ENCODE measurements around the gene GAB2. TPM values are rescaled to one million over a fixed set of nuclear protein-coding genes. Genes with fewer than 3 reads are reported as not detected.

Gene GAB2
- polyA plus RNA-seq, 3 donors, result 2.8 to 39.4 (median 4.4) TPM

DNA sequence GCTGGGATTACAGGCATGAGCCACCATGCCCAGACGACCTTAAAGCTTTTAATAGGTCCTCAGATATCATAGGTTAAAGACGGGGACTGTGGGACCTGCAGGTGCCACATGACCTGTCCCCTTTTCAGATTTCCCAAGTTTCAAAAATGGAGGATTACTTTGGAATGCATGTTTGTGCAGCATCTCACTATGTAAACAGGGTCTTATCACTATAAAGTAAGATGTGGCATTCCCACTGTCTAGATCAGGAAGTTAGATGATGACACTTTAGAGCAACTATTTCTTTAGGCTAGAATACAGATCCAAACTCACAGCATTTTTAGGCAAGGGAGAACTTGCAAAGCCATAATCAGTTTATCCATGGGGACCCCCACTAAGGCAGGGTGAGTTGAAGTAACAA is 136.1 kb downstream of the GAB2 start:
- H3K36me3 Mint-ChIP-seq, result peaks cover 28 to 40% of the 10 kb centered on the region in 2 donors
- no peak overlapping the region for H3K4me3 Mint-ChIP-seq
- H2AFZ ChIP-seq (ENCODE audit: insufficient read depth, low read depth, low read length, poor library complexity, severe bottlenecking), result no peak overlapping the region
- H3K27ac Mint-ChIP-seq, result peak overlapping the region in 1 of 7 donors; percentile 38
- H4K20me1 ChIP-seq (ENCODE audit: insufficient read depth, low read length), result peaks cover 28% of the 10 kb centered on the region
- H3K4me2 ChIP-seq (replicated peaks; ENCODE audit: extremely low read depth, low read length, poor library complexity, severe bottlenecking), result no peak overlapping the region
- no peaks in the 10 kb centered on the region for H3K9me3 Mint-ChIP-seq
- peaks cover 13 to 35% of the 10 kb centered on the region in 2 donors for H3K36me3 ChIP-seq (replicated peaks in 1 of 2; ENCODE audit: control insufficient read depth in 1 of 2, insufficient read depth in 2 of 2, low read length in 2 of 2)
- peaks cover 11 to 40% of the 10 kb centered on the region in 2 donors for H3K4me1 ChIP-seq (ENCODE audit: control insufficient read depth in 1 of 2, insufficient read depth in 2 of 2, low read length in 2 of 2)
- DNase-seq, result no peak
- WGBS (ENCODE audit: insufficient coverage), result 91% methylated on average over 2 of the region's 2 CpGs
- intact Hi-C loops (cut with micrococcal nuclease), result no loop called here
- H3K4me3 ChIP-seq (replicated peaks in 1 of 3; ENCODE audit: low read depth in 2 of 3, low read length in 3 of 3), result no peak overlapping the region
- peaks cover 0 to 1% (median 0%) of the 10 kb centered on the region in 3 donors for H3K27me3 Mint-ChIP-seq (ENCODE audit: low read depth in 3 of 3)
- H3K27me3 ChIP-seq (ENCODE audit: control insufficient read depth in 2 of 2, insufficient read depth in 2 of 2, low read length in 2 of 2), result no peaks in the 10 kb centered on the region
- H3K9ac ChIP-seq (ENCODE audit: insufficient read depth, low read length, poor library complexity, severe bottlenecking), result no peak overlapping the region
- TF ChIP-seq, protein P1, sequence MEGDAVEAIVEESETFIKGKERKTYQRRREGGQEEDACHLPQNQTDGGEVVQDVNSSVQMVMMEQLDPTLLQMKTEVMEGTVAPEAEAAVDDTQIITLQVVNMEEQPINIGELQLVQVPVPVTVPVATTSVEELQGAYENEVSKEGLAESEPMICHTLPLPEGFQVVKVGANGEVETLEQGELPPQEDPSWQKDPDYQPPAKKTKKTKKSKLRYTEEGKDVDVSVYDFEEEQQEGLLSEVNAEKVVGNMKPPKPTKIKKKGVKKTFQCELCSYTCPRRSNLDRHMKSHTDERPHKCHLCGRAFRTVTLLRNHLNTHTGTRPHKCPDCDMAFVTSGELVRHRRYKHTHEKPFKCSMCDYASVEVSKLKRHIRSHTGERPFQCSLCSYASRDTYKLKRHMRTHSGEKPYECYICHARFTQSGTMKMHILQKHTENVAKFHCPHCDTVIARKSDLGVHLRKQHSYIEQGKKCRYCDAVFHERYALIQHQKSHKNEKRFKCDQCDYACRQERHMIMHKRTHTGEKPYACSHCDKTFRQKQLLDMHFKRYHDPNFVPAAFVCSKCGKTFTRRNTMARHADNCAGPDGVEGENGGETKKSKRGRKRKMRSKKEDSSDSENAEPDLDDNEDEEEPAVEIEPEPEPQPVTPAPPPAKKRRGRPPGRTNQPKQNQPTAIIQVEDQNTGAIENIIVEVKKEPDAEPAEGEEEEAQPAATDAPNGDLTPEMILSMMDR (IDR thresholded peaks at IDR 0.05), result no peak
- H3K79me2 ChIP-seq (ENCODE audit: insufficient read depth, low read length), result peaks cover 79% of the 10 kb centered on the region
- H3K4me1 Mint-ChIP-seq, result peaks cover 46% of the 10 kb centered on the region
- no peaks in the 10 kb centered on the region for H3K9me3 ChIP-seq (replicated peaks in 1 of 2; ENCODE audit: control insufficient read depth in 1 of 2, insufficient read depth in 1 of 2, low read length in 2 of 2)
- peak overlapping the region in 1 of 2 donors; percentile 64 for H3K27ac ChIP-seq (ENCODE audit: low read depth in 1 of 2, low read length in 2 of 2)

DNA sequence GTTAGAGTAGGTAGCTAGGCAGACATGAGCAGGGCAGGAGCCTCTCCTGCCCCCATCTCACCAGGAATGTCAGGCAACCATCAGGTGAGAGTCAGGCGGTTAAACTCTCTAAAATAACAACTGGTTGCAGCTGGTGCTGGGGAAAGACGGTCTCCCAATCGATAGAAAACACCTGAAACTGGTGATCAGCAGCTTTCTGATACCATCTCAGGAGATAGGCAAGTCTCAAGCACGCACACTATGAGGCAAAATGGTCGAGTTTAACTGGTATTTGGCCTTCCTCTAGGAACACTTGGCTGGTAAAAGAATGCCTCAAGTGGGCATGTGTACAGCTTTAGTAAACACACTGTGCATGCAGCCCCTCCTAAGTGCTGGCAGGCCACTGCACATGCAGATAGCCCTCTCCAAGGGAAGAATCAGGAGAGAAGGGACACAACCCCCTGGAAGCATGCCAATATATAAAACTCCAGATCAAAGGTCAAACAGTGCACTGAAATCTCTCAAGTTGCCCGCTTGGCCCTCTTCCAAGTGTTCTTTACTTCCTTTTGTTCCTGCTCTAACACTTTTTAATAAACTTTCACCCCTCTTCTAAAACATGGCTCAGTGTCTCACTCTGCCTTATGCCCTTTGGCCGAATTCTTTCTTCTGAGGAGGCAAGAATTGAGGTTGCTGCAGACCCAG is 140.2 kb downstream of the GAB2 start:
- Histone ChIP-seq H3K36me3 (replicated peaks in 1 of 2; ENCODE audit: control insufficient read depth in 1 of 2, insufficient read depth in 2 of 2, low read length in 2 of 2) (peaks cover 28 to 64% of the 10 kb centered on the region in 2 donors), H3K27me3 (ENCODE audit: control insufficient read depth in 2 of 2, insufficient read depth in 2 of 2, low read length in 2 of 2) (no peaks in the 10 kb centered on the region), H4K20me1 (ENCODE audit: insufficient read depth, low read length) (peaks cover 29% of the 10 kb centered on the region), H3K9me3 (replicated peaks in 1 of 2; ENCODE audit: control insufficient read depth in 1 of 2, insufficient read depth in 1 of 2, low read length in 2 of 2) (peaks cover 16 to 18% of the 10 kb centered on the region in 2 donors), H3K4me3 (replicated peaks in 1 of 3; ENCODE audit: low read depth in 2 of 3, low read length in 3 of 3) (no peak overlapping the region), H3K4me2 (replicated peaks; ENCODE audit: extremely low read depth, low read length, poor library complexity, severe bottlenecking) (no peak overlapping the region), H3K79me2 (ENCODE audit: insufficient read depth, low read length) (peaks cover 69% of the 10 kb centered on the region), H3K9ac (ENCODE audit: insufficient read depth, low read length, poor library complexity, severe bottlenecking) (no peak overlapping the region), H2AFZ (ENCODE audit: insufficient read depth, low read depth, low read length, poor library complexity, severe bottlenecking) (no peak overlapping the region), H3K27ac (ENCODE audit: low read depth in 1 of 2, low read length in 2 of 2) (peak overlapping the region in 1 of 2 donors; percentile 60), H3K4me1 (ENCODE audit: control insufficient read depth in 1 of 2, insufficient read depth in 2 of 2, low read length in 2 of 2) (peaks cover 7 to 14% of the 10 kb centered on the region in 2 donors)
- Mint-ChIP-seq H3K4me1 (peaks cover 31% of the 10 kb centered on the region), H3K9me3 (peaks cover 13 to 19% (median 16%) of the 10 kb centered on the region in 7 donors), H3K27ac (peak overlapping the region; percentile 33 to 91 (median 63)), H3K36me3 (peaks cover 55 to 68% of the 10 kb centered on the region in 2 donors), H3K27me3 (ENCODE audit: low read depth in 3 of 3) (peaks cover 0 to 4% (median 0%) of the 10 kb centered on the region in 3 donors), H3K4me3 (no peak overlapping the region)
- 92% methylated on average over 5 of the region's 7 CpGs for WGBS (ENCODE audit: insufficient coverage)
- DNase-seq, result no peak
- intact Hi-C loops (cut with micrococcal nuclease), result no loop called here
- TF ChIP-seq, protein P1 (IDR thresholded peaks at IDR 0.05), result no peak

Measured in CD14-positive monocyte (primary cell).